K562 (cell line): ENCODE measurements around the gene FOXS1. TPM values are rescaled to one million over a fixed set of nuclear protein-coding genes. Genes with fewer than 3 reads are reported as not detected.

Experiments
- POLR2AphosphoS2 ChIP-seq: IDR thresholded peaks from 2 replicates; pipeline ENCODE4 v1.6.1; 2012; ENCODE audit warnings: low read length, improper control_type of control experiment
- U2AF2 ChIP-seq: fragments of 200-400 bp; formaldehyde crosslinking; optimal IDR thresholded peaks from 2 replicates; pipeline ENCODE3; 2017; ENCODE audit warnings: low read depth, mild to moderate bottlenecking, low read length
- polyA plus RNA-seq, 8 experiments: library from polyadenylated mRNA; depleted of rRNA in 4 of 8; stranded (reverse) in 5 of 8; unstranded in 3 of 8; fragments of >200 nt; fragmentation: Nextera tagmentation in 2 of 8; fragmentation: Illumina TruSeq in 1 of 8; extraction: Ambion mirVana in 2 of 8; extraction: Trizol in 1 of 8; gene quantifications; 2 replicates each; pipeline versions ENCODE4 v1.2.1 to v1.2.3, GENCODE V29; 2011 to 2014; ENCODE audit warnings: inconsistent platforms in 1 of 8, missing spikeins in 1 of 8
- total RNA-seq, 7 experiments: library from RNA; depleted of rRNA in 6 of 7; stranded (reverse); fragments of >200 nt in 6 of 7; fragmentation: Illumina TruSeq in 2 of 7; extraction: Trizol in 2 of 7; gene quantifications; 2 replicates each; pipeline versions ENCODE4 v1.2.1 to v1.2.3, GENCODE V29; 2011 to 2021; ENCODE audit warnings: low replicate concordance in 1 of 7
- TF ChIP-seq, protein P1 (sequence below), 2 experiments: fragments of 450-650 bp; IDR thresholded peaks; 2 replicates each; pipeline ENCODE4 v1.6.1; 2016; ENCODE audit warnings: mild to moderate bottlenecking in 2 of 2, borderline replicate concordance in 1 of 2, low read depth in 1 of 2, moderate library complexity in 1 of 2
- TF ChIP-seq, protein P2 (sequence below): fragments of 450-650 bp; IDR thresholded peaks from 2 replicates; pipeline ENCODE4 v1.6.1; 2014; ENCODE audit warnings: low read depth, mild to moderate bottlenecking, moderate library complexity, borderline replicate concordance
- TF ChIP-seq, protein P3 (sequence below), 2 experiments: fragments of 450-650 bp in 1 of 2; sonication (generic) in 1 of 2; formaldehyde crosslinking in 1 of 2; IDR thresholded peaks; 2 replicates each; pipeline versions ENCODE4 v1.7.1 to v1.9.0; 2016 to 2022; ENCODE audit warnings: inconsistent platforms in 1 of 2, mild to moderate bottlenecking in 1 of 2, missing genetic modification reagents in 1 of 2

FOXS1 gene
- total and polyA plus RNA-seq, 9 of the 15 experiments (the other 6 are each of a cell fraction or from before 2014, with no cell fraction given): not detected

DNA sequence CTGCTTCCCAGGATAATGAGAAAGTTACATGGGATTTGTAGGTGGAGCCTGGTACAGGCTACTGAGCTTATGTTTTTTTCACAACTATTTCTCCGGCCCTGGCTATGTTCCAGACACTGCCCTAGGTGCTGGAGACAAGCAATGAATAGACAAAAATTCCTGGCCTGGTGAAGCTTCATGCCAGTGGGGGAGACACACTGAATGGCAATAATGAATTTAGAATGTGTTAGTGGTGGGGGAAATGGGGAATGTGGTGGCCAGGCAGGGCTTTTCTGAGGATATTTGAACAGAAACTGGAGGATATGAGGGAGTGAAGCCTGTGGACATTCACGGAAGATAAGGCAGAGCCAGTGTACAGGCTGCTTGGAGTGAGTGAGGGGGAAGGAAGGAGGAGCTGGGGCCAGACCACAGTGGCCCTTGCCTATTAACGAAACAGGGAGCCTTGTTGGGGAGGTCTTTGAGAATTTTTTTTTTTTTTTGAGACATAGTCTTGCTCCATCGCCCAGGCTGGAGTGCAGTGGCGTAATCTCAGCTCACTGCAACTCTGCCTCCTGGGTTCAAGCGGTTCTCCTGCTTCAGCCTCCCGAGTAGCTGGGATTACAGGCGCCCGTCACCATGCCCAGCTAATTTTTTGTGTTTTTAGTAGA lies 6.6 kb downstream of the FOXS1 start (continued):
- TF ChIP-seq, protein P1, sequence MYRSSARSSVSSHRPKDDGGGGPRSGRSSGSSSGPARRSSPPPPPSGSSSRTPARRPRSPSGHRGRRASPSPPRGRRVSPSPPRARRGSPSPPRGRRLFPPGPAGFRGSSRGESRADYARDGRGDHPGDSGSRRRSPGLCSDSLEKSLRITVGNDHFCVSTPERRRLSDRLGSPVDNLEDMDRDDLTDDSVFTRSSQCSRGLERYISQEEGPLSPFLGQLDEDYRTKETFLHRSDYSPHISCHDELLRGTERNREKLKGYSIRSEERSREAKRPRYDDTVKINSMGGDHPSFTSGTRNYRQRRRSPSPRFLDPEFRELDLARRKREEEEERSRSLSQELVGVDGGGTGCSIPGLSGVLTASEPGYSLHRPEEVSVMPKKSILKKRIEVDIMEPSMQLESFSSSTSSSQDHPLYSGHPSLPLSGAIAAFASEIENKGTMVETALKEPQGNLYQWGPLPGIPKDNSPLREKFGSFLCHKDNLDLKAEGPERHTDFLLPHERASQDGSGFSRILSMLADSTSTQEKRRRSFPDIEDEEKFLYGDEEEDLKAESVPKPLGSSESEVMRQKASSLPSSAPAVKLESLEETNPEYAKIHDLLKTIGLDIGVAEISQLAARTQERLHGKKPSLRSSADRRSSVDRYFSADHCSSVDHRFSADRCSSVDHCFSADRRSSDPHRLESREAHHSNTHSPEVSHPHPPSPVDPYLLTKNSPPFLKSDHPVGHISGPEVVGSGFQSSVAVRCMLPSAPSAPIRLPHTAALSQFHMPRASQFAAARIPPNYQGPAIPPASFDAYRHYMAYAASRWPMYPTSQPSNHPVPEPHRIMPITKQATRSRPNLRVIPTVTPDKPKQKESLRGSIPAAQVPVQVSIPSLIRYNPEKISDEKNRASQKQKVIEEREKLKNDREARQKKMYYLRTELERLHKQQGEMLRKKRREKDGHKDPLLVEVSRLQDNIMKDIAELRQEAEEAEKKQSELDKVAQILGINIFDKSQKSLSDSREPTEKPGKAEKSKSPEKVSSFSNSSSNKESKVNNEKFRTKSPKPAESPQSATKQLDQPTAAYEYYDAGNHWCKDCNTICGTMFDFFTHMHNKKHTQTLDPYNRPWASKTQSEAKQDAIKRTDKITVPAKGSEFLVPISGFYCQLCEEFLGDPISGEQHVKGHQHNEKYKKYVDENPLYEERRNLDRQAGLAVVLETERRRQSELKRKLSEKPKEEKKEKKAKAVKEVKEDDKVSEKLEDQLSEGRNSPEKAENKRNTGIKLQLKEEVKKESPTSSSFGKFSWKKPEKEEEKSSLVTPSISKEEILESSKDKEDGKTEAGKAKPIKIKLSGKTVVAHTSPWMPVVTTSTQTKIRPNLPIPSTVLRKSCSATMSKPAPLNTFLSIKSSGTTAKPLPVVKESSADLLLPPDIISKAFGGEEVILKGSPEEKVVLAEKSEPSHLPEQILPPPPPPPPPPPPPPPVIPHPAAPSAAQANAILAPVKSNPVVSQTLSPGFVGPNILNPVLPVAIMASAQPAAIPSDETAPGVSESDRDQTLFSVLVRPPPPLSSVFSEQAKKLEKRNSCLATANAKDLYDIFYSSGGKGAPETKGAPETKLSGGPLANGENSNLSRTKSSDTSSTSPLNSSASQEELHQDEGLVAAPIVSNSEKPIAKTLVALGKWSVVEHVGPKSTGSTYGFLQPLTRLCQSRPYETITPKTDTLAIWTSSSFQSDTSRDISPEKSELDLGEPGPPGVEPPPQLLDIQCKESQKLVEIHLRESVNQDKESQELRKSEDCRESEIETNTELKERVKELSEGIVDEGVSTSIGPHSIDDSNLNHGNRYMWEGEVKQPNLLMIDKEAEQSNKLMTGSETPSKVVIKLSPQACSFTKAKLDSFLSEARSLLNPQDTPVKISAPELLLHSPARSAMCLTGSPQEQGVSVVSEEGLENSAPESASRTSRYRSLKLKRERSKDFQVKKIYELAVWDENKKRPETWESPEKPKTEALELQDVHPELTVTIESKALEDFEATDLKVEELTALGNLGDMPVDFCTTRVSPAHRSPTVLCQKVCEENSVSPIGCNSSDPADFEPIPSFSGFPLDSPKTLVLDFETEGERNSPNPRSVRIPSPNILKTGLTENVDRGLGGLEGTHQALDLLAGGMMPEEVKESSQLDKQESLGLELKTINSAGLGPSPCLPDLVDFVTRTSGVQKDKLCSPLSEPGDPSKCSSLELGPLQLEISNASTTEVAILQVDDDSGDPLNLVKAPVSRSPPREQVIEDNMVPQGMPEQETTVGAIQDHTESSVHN (IDR thresholded peaks at IDR 0.05; ENCODE audit: borderline replicate concordance in 1 of 2, low read depth in 1 of 2): no peak
- TF ChIP-seq POLR2AphosphoS2: no peak
- TF ChIP-seq, protein P2, sequence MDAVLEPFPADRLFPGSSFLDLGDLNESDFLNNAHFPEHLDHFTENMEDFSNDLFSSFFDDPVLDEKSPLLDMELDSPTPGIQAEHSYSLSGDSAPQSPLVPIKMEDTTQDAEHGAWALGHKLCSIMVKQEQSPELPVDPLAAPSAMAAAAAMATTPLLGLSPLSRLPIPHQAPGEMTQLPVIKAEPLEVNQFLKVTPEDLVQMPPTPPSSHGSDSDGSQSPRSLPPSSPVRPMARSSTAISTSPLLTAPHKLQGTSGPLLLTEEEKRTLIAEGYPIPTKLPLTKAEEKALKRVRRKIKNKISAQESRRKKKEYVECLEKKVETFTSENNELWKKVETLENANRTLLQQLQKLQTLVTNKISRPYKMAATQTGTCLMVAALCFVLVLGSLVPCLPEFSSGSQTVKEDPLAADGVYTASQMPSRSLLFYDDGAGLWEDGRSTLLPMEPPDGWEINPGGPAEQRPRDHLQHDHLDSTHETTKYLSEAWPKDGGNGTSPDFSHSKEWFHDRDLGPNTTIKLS: no peak
- no peak for TF ChIP-seq U2AF2
- TF ChIP-seq, protein P3, sequence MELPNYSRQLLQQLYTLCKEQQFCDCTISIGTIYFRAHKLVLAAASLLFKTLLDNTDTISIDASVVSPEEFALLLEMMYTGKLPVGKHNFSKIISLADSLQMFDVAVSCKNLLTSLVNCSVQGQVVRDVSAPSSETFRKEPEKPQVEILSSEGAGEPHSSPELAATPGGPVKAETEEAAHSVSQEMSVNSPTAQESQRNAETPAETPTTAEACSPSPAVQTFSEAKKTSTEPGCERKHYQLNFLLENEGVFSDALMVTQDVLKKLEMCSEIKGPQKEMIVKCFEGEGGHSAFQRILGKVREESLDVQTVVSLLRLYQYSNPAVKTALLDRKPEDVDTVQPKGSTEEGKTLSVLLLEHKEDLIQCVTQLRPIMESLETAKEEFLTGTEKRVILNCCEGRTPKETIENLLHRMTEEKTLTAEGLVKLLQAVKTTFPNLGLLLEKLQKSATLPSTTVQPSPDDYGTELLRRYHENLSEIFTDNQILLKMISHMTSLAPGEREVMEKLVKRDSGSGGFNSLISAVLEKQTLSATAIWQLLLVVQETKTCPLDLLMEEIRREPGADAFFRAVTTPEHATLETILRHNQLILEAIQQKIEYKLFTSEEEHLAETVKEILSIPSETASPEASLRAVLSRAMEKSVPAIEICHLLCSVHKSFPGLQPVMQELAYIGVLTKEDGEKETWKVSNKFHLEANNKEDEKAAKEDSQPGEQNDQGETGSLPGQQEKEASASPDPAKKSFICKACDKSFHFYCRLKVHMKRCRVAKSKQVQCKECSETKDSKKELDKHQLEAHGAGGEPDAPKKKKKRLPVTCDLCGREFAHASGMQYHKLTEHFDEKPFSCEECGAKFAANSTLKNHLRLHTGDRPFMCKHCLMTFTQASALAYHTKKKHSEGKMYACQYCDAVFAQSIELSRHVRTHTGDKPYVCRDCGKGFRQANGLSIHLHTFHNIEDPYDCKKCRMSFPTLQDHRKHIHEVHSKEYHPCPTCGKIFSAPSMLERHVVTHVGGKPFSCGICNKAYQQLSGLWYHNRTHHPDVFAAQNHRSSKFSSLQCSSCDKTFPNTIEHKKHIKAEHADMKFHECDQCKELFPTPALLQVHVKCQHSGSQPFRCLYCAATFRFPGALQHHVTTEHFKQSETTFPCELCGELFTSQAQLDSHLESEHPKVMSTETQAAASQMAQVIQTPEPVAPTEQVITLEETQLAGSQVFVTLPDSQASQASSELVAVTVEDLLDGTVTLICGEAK (IDR thresholded peaks at IDR 0.05): no peak
- TF ChIP-seq, protein P3 (CRISPR knock-in tag; IDR thresholded peaks at IDR 0.05): no peak
